Mesendoderm (in vitro differentiated cells): ENCODE measurements around the gene EIF2S3B.
"Not testable (repeated sequence)": the region's sequence is repeated elsewhere in the genome, so short reads cannot be mapped to it uniquely, and the experiment has no call there.

Experiments
- DNase-seq: peaks from one replicate; pipeline ENCODE4 v3.0.0; 2013
- H2AK5ac ChIP-seq: 2 replicates; pipeline ENCODE4 v1.6.1; 2013; ENCODE audit warnings: low read length, inconsistent platforms
- H2BK120ac ChIP-seq: 2 replicates; pipeline ENCODE4 v1.6.1; 2013; ENCODE audit warnings: low read depth, mild to moderate bottlenecking, low read length, moderate library complexity, mixed read lengths
- H2BK15ac ChIP-seq: replicated peaks from 2 replicates; pipeline ENCODE4 v1.6.1; 2013; ENCODE audit warnings: low read depth, mild to moderate bottlenecking, moderate library complexity
- H2BK5ac ChIP-seq: 2 replicates; pipeline ENCODE4 v1.6.1; 2013; ENCODE audit warnings: low read length, inconsistent platforms
- H3K18ac ChIP-seq: 2 replicates; pipeline ENCODE4 v1.6.1; 2013; ENCODE audit warnings: mild to moderate bottlenecking, low read length, mixed read lengths
- H3K23ac ChIP-seq: one replicate; pipeline ENCODE4 v1.6.1; 2013; ENCODE audit warnings: low read length
- H3K27ac ChIP-seq: 2 replicates; pipeline ENCODE4 v1.5.1; 2013; ENCODE audit warnings: low read depth, mild to moderate bottlenecking, inconsistent platforms, low read length, moderate library complexity
- H3K27me3 ChIP-seq: 2 replicates; pipeline ENCODE4 v1.6.1; 2013; ENCODE audit warnings: low read length, control low read depth, mild to moderate bottlenecking, inconsistent platforms; ENCODE audit not compliant: insufficient read depth, poor library complexity
- H3K36me3 ChIP-seq: 2 replicates; pipeline ENCODE4 v1.6.1; 2013; ENCODE audit warnings: low read length, inconsistent platforms; ENCODE audit not compliant: control insufficient read depth, insufficient read depth
- H3K4ac ChIP-seq: one replicate; pipeline ENCODE4 v1.6.1; 2013; ENCODE audit warnings: low read depth, mild to moderate bottlenecking, low read length, moderate library complexity
- H3K4me1 ChIP-seq: 2 replicates; pipeline ENCODE4 v1.6.1; 2013; ENCODE audit warnings: low read depth, low read length, inconsistent platforms; ENCODE audit not compliant: control insufficient read depth
- H3K4me2 ChIP-seq: 2 replicates; pipeline ENCODE4 v1.6.1; 2013; ENCODE audit warnings: low read length
- H3K4me3 ChIP-seq: 2 replicates; pipeline ENCODE4 v1.5.1; 2013; ENCODE audit warnings: mild to moderate bottlenecking, low read length
- H3K56ac ChIP-seq: one replicate; pipeline ENCODE4 v1.6.1; 2013; ENCODE audit warnings: low read length
- H3K79me1 ChIP-seq: 2 replicates; pipeline ENCODE4 v1.6.1; 2013; ENCODE audit warnings: low read length, inconsistent platforms
- H3K79me2 ChIP-seq: 2 replicates; pipeline ENCODE4 v1.6.1; 2013; ENCODE audit warnings: mild to moderate bottlenecking, low read length; ENCODE audit not compliant: control insufficient read depth, insufficient read depth
- H3K9ac ChIP-seq: 2 replicates; pipeline ENCODE4 v1.6.1; 2013; ENCODE audit warnings: low read length, inconsistent platforms
- H4K5ac ChIP-seq: one replicate; pipeline ENCODE4 v1.6.1; 2013; ENCODE audit warnings: low read length
- H4K8ac ChIP-seq: one replicate; pipeline ENCODE4 v1.6.1; 2013; ENCODE audit warnings: low read depth, mild to moderate bottlenecking, control low read depth, low read length, moderate library complexity
- WGBS: extraction: QIAGEN DNeasy Blood & Tissue Kit; methylation state at CpG from one replicate; pipeline ENCODE4 v1.1.7; 2013; ENCODE audit warnings: low lambda C conversion rate, missing lambda C conversion rate; ENCODE audit not compliant: insufficient coverage; ENCODE audit errors: extremely low coverage; 5-methylcytosine and 5-hydroxymethylcytosine counted together

Gene EIF2S3B

DNA sequence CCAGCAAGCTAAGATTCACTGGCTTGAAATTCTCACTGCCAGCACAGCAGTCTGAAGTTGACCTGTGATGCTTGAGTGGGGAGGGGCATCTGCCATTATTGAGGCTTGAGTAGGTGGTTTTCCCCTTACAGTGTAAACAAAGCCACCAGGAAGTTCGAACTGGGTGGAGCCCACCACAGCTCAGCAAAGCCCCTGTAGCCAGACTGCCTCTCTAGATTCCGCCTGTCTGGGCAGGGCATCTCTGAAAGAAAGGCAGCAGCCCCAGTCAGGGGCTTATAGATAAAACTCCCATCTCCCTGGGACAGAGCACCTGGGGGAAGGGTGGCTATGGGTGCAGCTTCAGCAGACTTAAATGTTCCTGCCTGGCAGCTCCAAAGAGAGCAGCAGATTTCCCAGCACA is 23.8 kb upstream of the EIF2S3B start:
- not testable (repeated sequence) for H3K79me1 ChIP-seq, H3K18ac ChIP-seq, H2BK15ac ChIP-seq, H3K56ac ChIP-seq, H2BK120ac ChIP-seq, H3K9ac ChIP-seq, H3K4me3 ChIP-seq, H4K8ac ChIP-seq, DNase-seq, H3K36me3 ChIP-seq, H2BK5ac ChIP-seq, H3K27me3 ChIP-seq, H3K27ac ChIP-seq, H3K4me2 ChIP-seq, H4K5ac ChIP-seq, H2AK5ac ChIP-seq, H3K4me1 ChIP-seq, H3K23ac ChIP-seq, H3K4ac ChIP-seq, H3K79me2 ChIP-seq
- WGBS: no CpG with 5 or more reads among the region's 2 CpGs

GRCh38 chr12:10487328-10487727 is 18.4 kb upstream of the EIF2S3B start:
- not testable (repeated sequence) for DNase-seq, H3K27me3 ChIP-seq, H3K4me2 ChIP-seq, H3K79me2 ChIP-seq, H3K4me1 ChIP-seq, H2BK15ac ChIP-seq, H3K79me1 ChIP-seq, H3K4me3 ChIP-seq, H2BK120ac ChIP-seq, H3K18ac ChIP-seq, H4K5ac ChIP-seq, H3K36me3 ChIP-seq, H2BK5ac ChIP-seq, H3K9ac ChIP-seq, H4K8ac ChIP-seq, H3K23ac ChIP-seq, H3K56ac ChIP-seq, H2AK5ac ChIP-seq, H3K4ac ChIP-seq, H3K27ac ChIP-seq
- WGBS: no CpG with 5 or more reads among the region's 2 CpGs

GRCh38 chr12:10491766-10492165 is 13.9 kb upstream of the EIF2S3B start:
- no peak overlapping the region for H4K8ac ChIP-seq
- H3K27ac ChIP-seq: no peak overlapping the region
- H2BK120ac ChIP-seq: no peak overlapping the region
- H3K79me1 ChIP-seq: no peaks in the 10 kb centered on the region
- no peaks in the 10 kb centered on the region for H3K79me2 ChIP-seq
- no peak overlapping the region for H4K5ac ChIP-seq
- WGBS: no CpG with 5 or more reads among the region's 4 CpGs
- no peaks in the 10 kb centered on the region for H3K4me1 ChIP-seq
- H2BK15ac ChIP-seq: no peak overlapping the region
- no peak overlapping the region for H3K4me3 ChIP-seq
- H3K27me3 ChIP-seq: no peaks in the 10 kb centered on the region
- no peak overlapping the region for H3K4me2 ChIP-seq
- no peaks in the 10 kb centered on the region for H3K36me3 ChIP-seq
- no peak for DNase-seq
- no peak overlapping the region for H2BK5ac ChIP-seq
- no peak overlapping the region for H3K4ac ChIP-seq
- no peak overlapping the region for H3K9ac ChIP-seq
- no peak overlapping the region for H2AK5ac ChIP-seq
- no peak overlapping the region for H3K56ac ChIP-seq
- H3K18ac ChIP-seq: no peak overlapping the region
- H3K23ac ChIP-seq: no peak overlapping the region

DNA sequence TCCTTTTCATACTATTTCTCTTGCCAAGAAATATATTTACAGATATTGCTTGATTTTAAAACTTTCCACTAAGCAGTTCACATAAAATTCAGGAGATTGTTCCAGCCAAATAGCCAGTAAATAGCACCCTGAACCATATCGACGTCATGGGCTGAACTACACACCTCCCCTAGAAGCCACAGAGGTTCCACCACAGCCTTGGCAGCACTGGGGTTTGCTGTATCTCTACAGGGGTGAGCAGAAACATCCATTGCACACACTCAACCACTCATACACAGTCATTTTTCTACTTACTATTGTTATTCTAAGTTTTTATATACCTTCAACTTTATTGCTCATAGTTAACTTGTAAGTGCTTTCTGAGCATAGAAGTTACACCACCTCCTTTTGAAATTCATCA is 8.1 kb upstream of the EIF2S3B start:
- Histone ChIP-seq H3K27ac (no peak overlapping the region), H3K9ac (no peak overlapping the region), H3K18ac (no peak overlapping the region), H3K56ac (no peak overlapping the region), H2BK120ac (no peak overlapping the region), H3K4me2 (no peak overlapping the region), H3K23ac (no peak overlapping the region), H2BK5ac (no peak overlapping the region), H3K27me3 (no peaks in the 10 kb centered on the region), H3K79me1 (no peaks in the 10 kb centered on the region), H3K79me2 (no peaks in the 10 kb centered on the region), H2BK15ac (no peak overlapping the region), H3K4me3 (no peak overlapping the region), H2AK5ac (no peak overlapping the region), H4K8ac (no peak overlapping the region), H3K36me3 (no peaks in the 10 kb centered on the region), H3K4me1 (no peaks in the 10 kb centered on the region), H3K4ac (no peak overlapping the region), H4K5ac (no peak overlapping the region)
- no CpG with 5 or more reads among the region's 2 CpGs for WGBS
- DNase-seq: no peak

DNA sequence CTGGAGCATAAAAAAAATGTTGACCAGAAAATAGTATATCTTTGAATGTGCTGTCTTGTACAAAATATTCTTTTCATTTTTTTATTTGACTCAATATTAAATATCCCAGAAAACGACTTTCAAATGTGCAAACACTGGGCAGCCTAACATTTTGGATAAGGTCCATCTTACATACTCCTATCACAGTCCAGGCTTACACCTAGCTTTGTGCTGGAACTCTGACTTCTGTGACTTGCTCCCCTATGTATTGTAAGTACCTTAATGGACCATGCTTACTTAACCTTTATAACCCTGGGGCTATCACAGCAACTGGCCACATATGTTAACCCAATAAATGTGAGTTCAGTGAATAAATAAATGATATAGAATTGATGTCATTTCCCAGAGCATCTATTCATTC is 7.6 kb upstream of the EIF2S3B start:
- Histone ChIP-seq H3K4me1 (no peaks in the 10 kb centered on the region), H3K4me3 (no peak overlapping the region), H3K56ac (no peak overlapping the region), H2BK15ac (no peak overlapping the region), H3K27ac (no peak overlapping the region), H4K8ac (no peak overlapping the region), H3K79me2 (no peaks in the 10 kb centered on the region), H3K4ac (no peak overlapping the region), H3K27me3 (no peaks in the 10 kb centered on the region), H3K18ac (no peak overlapping the region), H4K5ac (no peak overlapping the region), H3K79me1 (no peaks in the 10 kb centered on the region), H2BK5ac (no peak overlapping the region), H3K23ac (no peak overlapping the region), H2AK5ac (no peak overlapping the region), H2BK120ac (no peak overlapping the region), H3K36me3 (no peaks in the 10 kb centered on the region), H3K9ac (no peak overlapping the region), H3K4me2 (no peak overlapping the region)
- DNase-seq: no peak
- no CpG with 5 or more reads among the region's 1 CpG for WGBS

DNA sequence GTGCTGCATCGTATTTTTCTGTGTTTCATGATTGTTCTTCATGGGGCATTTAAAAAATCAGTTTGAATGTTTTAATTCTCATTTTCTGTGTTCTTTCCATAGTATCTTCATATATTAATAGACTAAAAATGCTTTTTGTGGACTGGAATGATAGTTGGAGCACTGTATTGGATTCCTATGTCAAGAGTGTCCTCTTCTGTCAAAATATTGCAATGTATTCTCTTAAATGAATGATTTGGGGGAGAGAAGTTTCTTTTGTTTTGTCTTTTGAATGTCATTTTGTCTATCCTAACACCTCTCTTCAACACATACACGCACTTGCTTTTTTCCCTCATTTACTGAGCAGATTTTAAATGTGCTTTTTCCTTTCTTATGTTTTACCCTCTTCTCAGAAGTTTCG is 4.7 kb upstream of the EIF2S3B start:
- no CpG with 5 or more reads among the region's 3 CpGs for WGBS
- no peak overlapping the region for H3K9ac ChIP-seq
- no peaks in the 10 kb centered on the region for H3K79me2 ChIP-seq
- no peak overlapping the region for H4K5ac ChIP-seq
- H3K4me2 ChIP-seq: no peak overlapping the region
- H3K27me3 ChIP-seq: no peaks in the 10 kb centered on the region
- H2BK120ac ChIP-seq: no peak overlapping the region
- H2BK15ac ChIP-seq: no peak overlapping the region
- H3K4me3 ChIP-seq: no peak overlapping the region
- no peak for DNase-seq
- H3K56ac ChIP-seq: no peak overlapping the region
- H3K36me3 ChIP-seq: no peaks in the 10 kb centered on the region
- H3K79me1 ChIP-seq: no peaks in the 10 kb centered on the region
- no peak overlapping the region for H3K27ac ChIP-seq
- no peak overlapping the region for H2BK5ac ChIP-seq
- no peak overlapping the region for H3K23ac ChIP-seq
- no peaks in the 10 kb centered on the region for H3K4me1 ChIP-seq
- no peak overlapping the region for H3K18ac ChIP-seq
- no peak overlapping the region for H2AK5ac ChIP-seq
- H4K8ac ChIP-seq: no peak overlapping the region
- no peak overlapping the region for H3K4ac ChIP-seq
